AG04450 (cell line): ENCODE results near the gene MPPED2. TPM values are rescaled to one million over a fixed set of nuclear protein-coding genes. Genes with fewer than 3 reads are reported as not detected.

Experiments
- CTCF ChIA-PET: fragments of 300-600, 350-600 bp; formaldehyde crosslinking; extraction: SDS; loops from one replicate; lab custom pipeline; 2022; ENCODE audit warnings: antibody characterized with exemption, inconsistent platforms; lab: Charles Lee
- POLR2A ChIA-PET: fragments of 350-600 bp; formaldehyde crosslinking; extraction: SDS; loops from one replicate; lab custom pipeline; 2021; ENCODE audit warnings: antibody characterized with exemption, inconsistent platforms; lab: Yijun Ruan, JAX
- DNase-seq: peaks from one replicate; pipeline ENCODE4 v3.0.0-alpha.2; 2011; ENCODE audit warnings: low read depth, low spot score
- H3K27ac ChIP-seq: one replicate; pipeline ENCODE4 v1.5.1; 2012; ENCODE audit warnings: low read depth, low read length, control low read depth
- H3K27me3 ChIP-seq: one replicate; pipeline ENCODE4 v1.6.0; 2012; ENCODE audit warnings: low read length; ENCODE audit not compliant: control insufficient read depth, insufficient read depth
- H3K4me3 ChIP-seq: 2 replicates; pipeline ENCODE4 v1.5.1; 2011; ENCODE audit warnings: mild to moderate bottlenecking, low read depth, low read length, control low read depth
- H3K9me3 ChIP-seq: 2 replicates; pipeline ENCODE4 v1.5.1; 2012; ENCODE audit warnings: low read length; ENCODE audit not compliant: control insufficient read depth, insufficient read depth
- CTCF ChIP-seq: IDR thresholded peaks from 2 replicates; pipeline ENCODE4 v1.5.1; 2011; ENCODE audit warnings: low read depth, low read length, control low read depth, inconsistent platforms
- polyA plus RNA-seq: library from polyadenylated mRNA; depleted of rRNA; stranded (reverse); fragments of >200 nt; gene quantifications from 2 replicates; pipeline ENCODE4 v1.2.3, GENCODE V29; 2011

MPPED2 gene
- polyA plus RNA-seq, 1 experiment: not detected

- Histone ChIP-seq H3K9me3 (no peaks in the 10 kb centered on the region), H3K4me3 (no peak overlapping the region), H3K27me3 (no peaks in the 10 kb centered on the region), H3K27ac (no peak overlapping the region)
- no peak for DNase-seq
- ChIA-PET POLR2A (interaction anchor here (0.5 kb wide), 1 partner anchor 479 kb away, joined by 7 read pairs; no protein-coding TSS in a partner anchor), CTCF (no interaction called here)
- no peak for TF ChIP-seq CTCF
Observed at GRCh38 chr11:30432716-30433115, 153.4 kb downstream of the MPPED2 start.

- CTCF ChIA-PET: no interaction called here
- no peak for DNase-seq
- POLR2A ChIA-PET: interaction anchor here (0.5 kb wide), 1 partner anchor 479 kb away, joined by 7 read pairs; no protein-coding TSS in a partner anchor
- H3K9me3 ChIP-seq: no peaks in the 10 kb centered on the region
- no peak overlapping the region for H3K4me3 ChIP-seq
- no peak overlapping the region for H3K27ac ChIP-seq
- H3K27me3 ChIP-seq: no peaks in the 10 kb centered on the region
- TF ChIP-seq CTCF: no peak
Observed at GRCh38 chr11:30432178-30432577, 154.0 kb downstream of the MPPED2 start.

GRCh38 chr11:30431127-30431814 lies 154.9 kb downstream of the MPPED2 start:
- no peaks in the 10 kb centered on the region for H3K27me3 ChIP-seq
- no peaks in the 10 kb centered on the region for H3K9me3 ChIP-seq
- no peak for DNase-seq
- ChIA-PET CTCF (no interaction called here), POLR2A (no interaction called here)
- H3K4me3 ChIP-seq: no peak overlapping the region
- H3K27ac ChIP-seq: no peak overlapping the region
- TF ChIP-seq CTCF: no peak

- Histone ChIP-seq H3K4me3 (no peak overlapping the region), H3K9me3 (no peaks in the 10 kb centered on the region), H3K27ac (no peak overlapping the region), H3K27me3 (no peaks in the 10 kb centered on the region)
- POLR2A ChIA-PET: no interaction called here
- no peak for DNase-seq
- CTCF ChIA-PET: no interaction called here
- no peak for TF ChIP-seq CTCF
Observed at GRCh38 chr11:30429550-30429949, 156.6 kb downstream of the MPPED2 start.

- Histone ChIP-seq H3K27ac (no peak overlapping the region), H3K4me3 (no peak overlapping the region), H3K9me3 (no peaks in the 10 kb centered on the region), H3K27me3 (no peaks in the 10 kb centered on the region)
- no peak for TF ChIP-seq CTCF
- no peak for DNase-seq
- ChIA-PET POLR2A (no interaction called here), CTCF (no interaction called here)
Observed at GRCh38 chr11:30426781-30427180, 159.4 kb downstream of the MPPED2 start.
